C4-2B (cell line): ENCODE results near the gene AAMDC.
"Not testable (repeated sequence)": the region's sequence is repeated elsewhere in the genome, so short reads cannot be mapped to it uniquely, and the experiment has no call there.

Experiments used
- ZFX ChIP-seq: fragments of 450-650 bp; IDR thresholded peaks from 2 replicates; pipeline ENCODE4 v1.6.1; 2017
- TF ChIP-seq, protein P1 (sequence below): fragments of 450-650 bp; conservative IDR thresholded peaks from 2 replicates; pipeline ENCODE4 v1.5.1; 2017; ENCODE audit warnings: mild to moderate bottlenecking

DNA sequence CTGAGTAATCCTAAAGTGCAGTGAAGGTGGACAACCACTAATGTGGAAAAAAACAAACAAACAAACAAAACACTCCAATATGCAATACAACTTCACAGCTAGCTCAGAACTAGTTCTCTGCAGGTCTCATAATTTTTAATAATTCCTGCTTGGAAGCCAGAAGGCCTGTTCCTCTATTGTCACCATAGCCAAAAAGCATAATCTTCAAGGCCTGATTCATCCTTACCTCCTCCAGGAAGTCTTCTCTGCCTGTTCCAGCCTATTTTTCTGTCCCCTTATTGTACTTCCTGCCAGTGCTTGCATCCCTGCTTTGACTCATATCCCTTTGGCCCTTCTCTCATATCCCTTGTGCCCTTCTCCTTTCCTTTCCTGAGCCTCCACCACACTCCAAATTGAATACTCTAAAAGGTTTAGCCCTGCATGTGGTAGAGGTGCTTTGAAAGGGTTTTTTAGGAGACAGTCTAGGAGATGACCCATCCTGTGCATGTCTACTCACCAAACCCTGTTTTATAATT lies 69.2 kb downstream of the AAMDC start:
- TF ChIP-seq, protein P1, sequence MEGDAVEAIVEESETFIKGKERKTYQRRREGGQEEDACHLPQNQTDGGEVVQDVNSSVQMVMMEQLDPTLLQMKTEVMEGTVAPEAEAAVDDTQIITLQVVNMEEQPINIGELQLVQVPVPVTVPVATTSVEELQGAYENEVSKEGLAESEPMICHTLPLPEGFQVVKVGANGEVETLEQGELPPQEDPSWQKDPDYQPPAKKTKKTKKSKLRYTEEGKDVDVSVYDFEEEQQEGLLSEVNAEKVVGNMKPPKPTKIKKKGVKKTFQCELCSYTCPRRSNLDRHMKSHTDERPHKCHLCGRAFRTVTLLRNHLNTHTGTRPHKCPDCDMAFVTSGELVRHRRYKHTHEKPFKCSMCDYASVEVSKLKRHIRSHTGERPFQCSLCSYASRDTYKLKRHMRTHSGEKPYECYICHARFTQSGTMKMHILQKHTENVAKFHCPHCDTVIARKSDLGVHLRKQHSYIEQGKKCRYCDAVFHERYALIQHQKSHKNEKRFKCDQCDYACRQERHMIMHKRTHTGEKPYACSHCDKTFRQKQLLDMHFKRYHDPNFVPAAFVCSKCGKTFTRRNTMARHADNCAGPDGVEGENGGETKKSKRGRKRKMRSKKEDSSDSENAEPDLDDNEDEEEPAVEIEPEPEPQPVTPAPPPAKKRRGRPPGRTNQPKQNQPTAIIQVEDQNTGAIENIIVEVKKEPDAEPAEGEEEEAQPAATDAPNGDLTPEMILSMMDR: not testable (repeated sequence)
- TF ChIP-seq ZFX: not testable (repeated sequence)
